HG03159 (cell line): Measurements from ENCODE around the gene FMN1.
"Not testable (repeated sequence)": the region's sequence is repeated elsewhere in the genome, so short reads cannot be mapped to it uniquely, and the experiment has no call there.

ENCODE experiments used
- ATAC-seq: cut with Tn5 transposase; IDR thresholded peaks from one replicate; pipeline ENCODE4 v1.9.1; 2021; ENCODE audit warnings: mild to moderate bottlenecking, moderate library complexity; ENCODE audit not compliant: unreplicated experiment

FMN1 gene

GRCh38 chr15:33098094-33099058 is 96.1 kb downstream of the FMN1 start:
- no peak for ATAC-seq

DNA sequence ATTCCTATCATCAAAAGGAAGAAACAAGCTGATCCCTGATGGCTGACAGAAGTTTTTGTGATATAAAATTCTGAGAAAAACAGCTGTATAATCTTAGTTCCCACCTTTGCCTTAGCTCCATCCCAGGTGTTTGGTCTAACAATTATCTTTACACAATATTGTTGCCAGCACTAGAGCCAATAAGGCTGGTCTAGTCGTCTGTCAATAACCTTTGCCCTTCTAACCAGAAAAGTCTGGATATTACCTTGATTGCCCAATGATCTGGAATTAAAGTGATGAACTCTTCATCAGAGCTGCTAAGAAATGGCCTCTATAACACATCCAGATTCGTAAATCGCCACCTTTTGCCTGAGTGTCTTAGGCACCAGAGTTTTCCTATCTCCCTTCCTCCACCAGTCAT is 98.4 kb downstream of the FMN1 start:
- ATAC-seq, result no peak

GRCh38 chr15:33095641-33096040 is 98.9 kb downstream of the FMN1 start:
- ATAC-seq, result no peak

- ATAC-seq, result no peak
These were observed 100.2 kb downstream of the FMN1 start for GRCh38 chr15:33094336-33094735.

GRCh38 chr15:33093222-33093621 is 101.3 kb downstream of the FMN1 start:
- no peak for ATAC-seq

GRCh38 chr15:33091983-33092693 is 102.4 kb downstream of the FMN1 start:
- ATAC-seq, result no peak

DNA sequence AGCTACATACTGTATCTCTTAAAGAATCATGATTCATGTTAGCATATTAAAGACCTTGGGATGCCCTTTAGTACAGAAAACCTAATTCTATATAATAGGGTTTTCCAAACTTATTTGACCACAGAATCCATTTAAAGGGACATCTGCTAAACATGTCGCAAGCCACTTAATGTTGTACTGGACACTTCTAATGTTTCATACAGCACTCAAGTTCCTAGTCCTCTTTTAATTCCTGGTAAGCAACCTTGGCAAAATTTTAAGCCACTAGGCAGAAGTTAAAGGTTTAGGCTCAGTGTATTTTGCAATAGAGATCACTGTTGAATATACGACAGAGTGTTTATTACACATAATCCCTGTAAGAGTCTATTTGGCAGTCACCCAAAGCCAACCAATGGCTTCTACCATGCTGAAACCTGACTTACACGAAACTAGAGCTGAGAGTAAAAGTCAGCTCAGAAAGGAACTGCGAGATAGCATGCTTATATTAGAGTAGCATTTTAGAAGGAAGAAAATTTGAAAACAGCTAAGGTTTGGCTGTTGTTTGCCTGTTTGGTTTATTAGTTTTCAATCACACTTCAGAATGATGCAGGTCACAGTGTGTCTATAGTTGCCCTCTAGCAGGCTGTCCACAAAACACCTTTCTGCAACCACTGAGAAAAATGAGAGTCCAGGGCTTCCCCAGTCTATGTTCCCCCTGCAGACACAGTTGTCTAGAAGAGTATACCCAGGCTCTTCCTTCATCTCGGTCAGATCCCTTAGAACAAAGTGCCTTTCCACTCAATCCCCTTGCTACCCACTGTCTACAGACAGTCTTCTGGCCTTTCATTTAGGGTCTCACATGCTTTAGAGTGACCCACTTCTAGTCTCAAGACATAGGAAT is 104.4 kb downstream of the FMN1 start:
- no peak for ATAC-seq

- no peak for ATAC-seq
These were observed 105.2 kb downstream of the FMN1 start for GRCh38 chr15:33089165-33089877.

DNA sequence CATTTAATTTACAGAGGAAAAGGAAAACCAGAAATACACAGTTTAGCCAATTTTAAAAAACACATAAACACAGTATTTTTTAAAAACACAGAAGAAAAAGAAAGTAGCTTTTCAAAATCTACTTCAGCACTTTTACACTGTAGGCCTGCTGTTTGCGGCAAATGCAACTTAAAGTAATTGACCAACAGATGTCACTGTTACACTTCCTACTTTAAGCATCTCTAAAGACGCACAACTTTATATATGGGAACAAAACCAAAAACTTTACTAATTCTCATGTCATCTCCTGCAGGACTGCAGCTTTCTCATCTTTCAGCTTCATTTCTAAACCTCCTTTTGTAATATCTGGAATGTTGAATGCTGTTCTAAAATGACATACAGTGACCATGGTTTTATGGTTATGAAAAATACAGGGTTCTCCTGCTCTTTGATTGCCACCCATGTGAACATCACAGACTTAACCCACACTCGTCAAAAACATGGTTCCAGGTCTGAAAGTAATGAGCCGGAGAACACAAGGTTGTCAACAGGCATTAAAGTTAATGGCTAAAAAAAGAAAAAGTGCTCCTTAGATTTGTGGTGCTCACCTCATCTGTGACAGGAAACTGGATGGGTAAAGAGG is 107.9 kb downstream of the FMN1 start:
- ATAC-seq, result no peak

DNA sequence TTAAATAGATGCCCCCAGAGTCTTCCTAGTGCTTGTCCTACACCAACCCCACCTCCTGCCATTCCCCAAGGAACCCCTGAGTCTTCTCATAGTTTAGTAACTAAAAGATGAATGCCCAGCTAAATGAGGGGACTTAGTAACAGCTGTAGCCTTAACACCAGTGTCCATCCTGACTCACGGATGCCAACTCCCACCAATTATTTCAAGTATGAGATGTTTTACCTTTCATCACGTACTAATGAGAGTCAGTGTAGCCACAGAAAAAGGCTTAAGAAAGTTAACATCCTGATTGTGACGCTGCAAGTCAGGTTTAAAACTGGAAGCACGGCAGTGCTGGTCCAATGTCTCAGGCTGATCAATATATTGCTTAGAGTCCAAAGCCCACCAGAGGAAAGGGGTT is 109.9 kb downstream of the FMN1 start:
- no peak for ATAC-seq

DNA sequence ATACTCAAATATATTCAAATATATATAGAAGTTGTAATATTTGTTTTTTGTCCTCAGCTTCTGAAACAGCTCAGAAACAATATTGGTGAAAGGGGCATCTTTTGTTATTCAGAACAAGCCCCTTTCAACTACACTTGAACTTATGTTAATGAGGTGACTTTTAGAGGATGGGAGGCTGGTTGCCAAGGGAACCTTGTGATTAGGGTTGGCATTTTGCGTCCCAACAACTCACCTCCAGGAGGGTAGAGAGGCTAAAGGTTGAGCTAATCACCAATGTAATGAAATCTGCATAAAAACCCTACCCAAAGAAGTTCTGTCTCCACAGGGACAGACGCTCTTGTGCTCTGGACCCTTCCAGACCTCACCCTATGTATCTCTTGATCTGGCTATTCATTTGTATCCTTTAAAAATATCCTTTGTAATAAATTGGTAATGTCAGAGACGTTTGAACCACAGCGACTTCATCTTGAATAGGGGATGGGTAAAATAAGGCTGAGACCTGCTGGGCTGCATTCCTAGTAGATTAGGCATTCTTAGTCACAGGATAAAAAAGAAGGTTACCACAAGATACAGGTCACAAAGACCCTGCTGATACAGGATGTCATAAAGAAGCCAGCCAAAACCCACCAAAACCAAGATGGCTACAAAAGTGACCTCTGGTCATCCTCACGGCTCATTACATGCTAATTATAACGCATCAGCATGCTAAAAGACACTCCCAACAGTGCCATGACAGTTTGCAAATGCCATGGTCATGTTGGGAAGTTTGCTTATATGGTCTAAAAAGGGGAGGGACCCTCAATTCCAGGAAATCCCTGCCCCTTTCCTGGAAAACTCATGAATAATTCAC is 111.1 kb downstream of the FMN1 start:
- ATAC-seq, result no peak

- ATAC-seq, result no peak
These were observed 114.5 kb downstream of the FMN1 start for GRCh38 chr15:33080006-33080405.

DNA sequence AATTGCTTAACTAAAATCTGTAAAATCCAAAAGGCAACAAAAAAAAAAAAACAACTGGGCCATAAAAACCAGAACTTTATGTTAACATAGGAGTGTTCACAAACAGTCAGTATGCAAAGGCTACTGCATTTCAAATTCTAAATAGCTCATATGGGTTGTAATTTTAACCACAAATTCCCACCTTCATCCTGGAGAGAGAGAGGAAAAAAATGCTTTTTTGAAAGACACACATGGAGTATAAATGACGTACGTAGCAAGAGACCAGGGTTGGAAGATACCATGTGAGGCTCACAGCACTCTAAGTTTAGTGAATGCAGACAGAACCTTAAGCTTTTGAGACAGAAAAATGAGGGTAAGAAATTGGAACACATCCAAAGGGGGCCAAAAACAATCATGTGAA is 115.9 kb downstream of the FMN1 start:
- ATAC-seq, result no peak

GRCh38 chr15:33076937-33077336 is 117.6 kb downstream of the FMN1 start:
- no peak for ATAC-seq

- no peak for ATAC-seq
These were observed 119.6 kb downstream of the FMN1 start for GRCh38 chr15:33074942-33075341.

GRCh38 chr15:33074212-33074611 is 120.3 kb downstream of the FMN1 start:
- ATAC-seq, result no peak

DNA sequence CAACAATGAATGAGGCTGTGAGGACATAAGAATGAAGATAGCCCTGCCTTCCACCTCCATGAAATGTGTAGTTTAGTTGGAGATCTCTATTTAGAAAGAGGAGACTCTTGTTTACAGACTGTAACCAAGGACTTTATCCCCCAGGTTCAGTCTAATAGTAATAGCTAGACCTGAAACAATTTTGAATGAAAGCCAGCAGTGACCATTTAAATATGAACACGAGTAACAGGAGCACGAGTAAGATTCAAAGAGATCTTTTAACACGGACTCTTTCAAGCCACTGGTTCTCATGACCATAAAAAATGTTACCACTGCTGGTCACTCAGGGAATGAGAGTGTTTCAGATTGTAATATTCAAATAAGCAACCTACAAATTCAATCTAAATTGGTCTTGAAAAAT is 123.1 kb downstream of the FMN1 start:
- ATAC-seq, result no peak

GRCh38 chr15:33069903-33070302 is 124.6 kb downstream of the FMN1 start:
- not testable (repeated sequence) for ATAC-seq

GRCh38 chr15:33069161-33069560 is 125.4 kb downstream of the FMN1 start:
- no peak for ATAC-seq
